ENCODE data around the gene ALG9.

ALG9 gene

GRCh38 chr11:111798279-111798678 lies 73.1 kb downstream of the ALG9 start:
- TF ChIP-seq CTCF (IDR thresholded peaks at IDR 0.05), result no peak

GRCh38 chr11:111797145-111797581 lies 74.2 kb downstream of the ALG9 start:
- Histone ChIP-seq H3K4me1 (ENCODE audit: control insufficient read depth in 1 of 2, insufficient read depth in 1 of 2, low read depth in 1 of 2, low read length in 1 of 2) (peaks cover 4 to 5% of the 10 kb centered on the region in 2 experiments), H3K27ac (no peak overlapping the region), H3K4me3 (ENCODE audit: low read depth in 1 of 2, low read length in 1 of 2) (no peak overlapping the region), H3K9me3 (no peaks in the 10 kb centered on the region), H3K27me3 (no peaks in the 10 kb centered on the region), H3K36me3 (no peaks in the 10 kb centered on the region)
- TF ChIP-seq CTCF (IDR thresholded peaks at IDR 0.05), result no peak

More at GRCh38 chr11:111798279-111798678, 73.1 kb downstream of the ALG9 start:
- no peak overlapping the region for H3K27ac ChIP-seq
- no peak overlapping the region for H3K4me3 ChIP-seq (ENCODE audit: low read depth in 1 of 2, low read length in 1 of 2)
- H3K4me1 ChIP-seq (ENCODE audit: control insufficient read depth in 1 of 2, insufficient read depth in 1 of 2, low read depth in 1 of 2, low read length in 1 of 2), result peaks cover 4 to 5% of the 10 kb centered on the region in 2 experiments
- no peaks in the 10 kb centered on the region for H3K27me3 ChIP-seq
- H3K9me3 ChIP-seq, result no peaks in the 10 kb centered on the region
- H3K36me3 ChIP-seq, result no peaks in the 10 kb centered on the region

- no peak for TF ChIP-seq CTCF (IDR thresholded peaks at IDR 0.05)
- Histone ChIP-seq H3K36me3 (no peaks in the 10 kb centered on the region), H3K4me1 (ENCODE audit: control insufficient read depth in 1 of 2, insufficient read depth in 1 of 2, low read depth in 1 of 2, low read length in 1 of 2) (peaks cover 4 to 5% of the 10 kb centered on the region in 2 experiments), H3K9me3 (no peaks in the 10 kb centered on the region), H3K27me3 (no peaks in the 10 kb centered on the region), H3K4me3 (ENCODE audit: low read depth in 1 of 2, low read length in 1 of 2) (no peak overlapping the region), H3K27ac (no peak overlapping the region)
Observed at GRCh38 chr11:111796696-111797095, 74.7 kb downstream of the ALG9 start.

- Histone ChIP-seq H3K4me3 (ENCODE audit: low read depth in 1 of 2, low read length in 1 of 2) (no peak overlapping the region), H3K4me1 (ENCODE audit: control insufficient read depth in 1 of 2, insufficient read depth in 1 of 2, low read depth in 1 of 2, low read length in 1 of 2) (peaks cover 2% of the 10 kb centered on the region in 2 experiments), H3K36me3 (no peaks in the 10 kb centered on the region), H3K27ac (no peak overlapping the region), H3K9me3 (no peaks in the 10 kb centered on the region), H3K27me3 (no peaks in the 10 kb centered on the region)
- no peak for TF ChIP-seq CTCF (IDR thresholded peaks at IDR 0.05)
Observed at GRCh38 chr11:111795334-111795985, 75.9 kb downstream of the ALG9 start.

GRCh38 chr11:111793863-111794262 lies 77.5 kb downstream of the ALG9 start:
- TF ChIP-seq CTCF (IDR thresholded peaks at IDR 0.05), result no peak
- no peak overlapping the region for H3K27ac ChIP-seq
- H3K4me1 ChIP-seq (ENCODE audit: control insufficient read depth in 1 of 2, insufficient read depth in 1 of 2, low read depth in 1 of 2, low read length in 1 of 2), result no peaks in the 10 kb centered on the region
- no peaks in the 10 kb centered on the region for H3K36me3 ChIP-seq
- H3K27me3 ChIP-seq, result no peaks in the 10 kb centered on the region
- H3K4me3 ChIP-seq (ENCODE audit: low read depth in 1 of 2, low read length in 1 of 2), result no peak overlapping the region
- H3K9me3 ChIP-seq, result no peaks in the 10 kb centered on the region

Measured in neutrophil (primary cell).